ENCODE results near the gene SFI1. TPM values are rescaled to one million over a fixed set of nuclear protein-coding genes. Genes with fewer than 3 reads are reported as not detected.

The SFI1 gene
- total RNA-seq, 2 donors from 2014 or later = 27.8 to 46.8 TPM

DNA sequence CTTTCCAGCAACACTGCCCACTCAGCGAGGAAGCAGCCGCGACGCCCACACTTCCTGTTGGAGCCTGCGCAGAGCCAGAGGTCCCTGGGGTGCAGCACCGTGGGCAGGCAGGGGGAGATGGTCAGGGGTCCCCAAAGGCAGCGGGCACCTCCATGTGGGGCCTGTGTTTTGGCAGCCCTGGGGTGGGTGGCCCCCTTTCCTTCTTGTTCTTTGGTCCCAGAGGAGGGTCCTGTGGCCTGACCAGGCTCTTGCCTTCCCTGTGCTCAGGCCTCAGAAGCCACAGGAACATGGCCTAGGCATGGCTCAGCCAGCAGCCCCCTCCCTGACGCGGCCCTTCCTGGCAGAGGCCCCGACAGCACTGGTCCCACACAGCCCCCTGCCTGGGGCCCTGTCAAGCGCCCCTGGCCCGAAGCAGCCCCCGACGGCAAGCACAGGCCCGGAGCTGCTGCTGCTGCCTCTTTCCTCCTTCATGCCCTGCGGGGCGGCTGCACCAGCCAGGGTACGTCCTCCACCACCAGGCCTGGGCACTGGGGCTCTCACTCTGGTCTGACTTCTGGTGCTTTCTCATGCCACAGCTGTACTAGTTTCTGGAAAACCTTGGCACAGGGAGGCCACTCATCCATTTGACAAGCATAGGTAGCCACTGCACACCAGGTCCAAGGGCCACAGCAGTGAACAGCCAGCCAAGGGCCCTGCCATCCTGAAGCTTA is 118.6 kb downstream of the SFI1 start:
- ATAC-seq = no peak
- Histone ChIP-seq H3K36me3 (replicated peaks in 1 of 2; ENCODE audit: insufficient read depth in 1 of 2, low read depth in 2 of 2) (peaks cover 7 to 11% of the 10 kb centered on the region in 2 donors), H3K27ac (no peak overlapping the region), H3K4me3 (no peak overlapping the region), H3K9me3 (no peaks in the 10 kb centered on the region), H3K4me1 (no peaks in the 10 kb centered on the region), H3K27me3 (no peaks in the 10 kb centered on the region)
- TF ChIP-seq, protein P1, sequence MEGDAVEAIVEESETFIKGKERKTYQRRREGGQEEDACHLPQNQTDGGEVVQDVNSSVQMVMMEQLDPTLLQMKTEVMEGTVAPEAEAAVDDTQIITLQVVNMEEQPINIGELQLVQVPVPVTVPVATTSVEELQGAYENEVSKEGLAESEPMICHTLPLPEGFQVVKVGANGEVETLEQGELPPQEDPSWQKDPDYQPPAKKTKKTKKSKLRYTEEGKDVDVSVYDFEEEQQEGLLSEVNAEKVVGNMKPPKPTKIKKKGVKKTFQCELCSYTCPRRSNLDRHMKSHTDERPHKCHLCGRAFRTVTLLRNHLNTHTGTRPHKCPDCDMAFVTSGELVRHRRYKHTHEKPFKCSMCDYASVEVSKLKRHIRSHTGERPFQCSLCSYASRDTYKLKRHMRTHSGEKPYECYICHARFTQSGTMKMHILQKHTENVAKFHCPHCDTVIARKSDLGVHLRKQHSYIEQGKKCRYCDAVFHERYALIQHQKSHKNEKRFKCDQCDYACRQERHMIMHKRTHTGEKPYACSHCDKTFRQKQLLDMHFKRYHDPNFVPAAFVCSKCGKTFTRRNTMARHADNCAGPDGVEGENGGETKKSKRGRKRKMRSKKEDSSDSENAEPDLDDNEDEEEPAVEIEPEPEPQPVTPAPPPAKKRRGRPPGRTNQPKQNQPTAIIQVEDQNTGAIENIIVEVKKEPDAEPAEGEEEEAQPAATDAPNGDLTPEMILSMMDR (IDR thresholded peaks at IDR 0.05) = no peak
- no peak for TF ChIP-seq POLR2A (IDR thresholded peaks at IDR 0.05)
- DNase-seq = no peak
- 71% methylated on average over 17 of the region's 18 CpGs; no CpG with 5 or more reads in 1 of the 2 donors for WGBS, 2 donors
- intact Hi-C loops (cut with DNase I) = no loop called here

DNA sequence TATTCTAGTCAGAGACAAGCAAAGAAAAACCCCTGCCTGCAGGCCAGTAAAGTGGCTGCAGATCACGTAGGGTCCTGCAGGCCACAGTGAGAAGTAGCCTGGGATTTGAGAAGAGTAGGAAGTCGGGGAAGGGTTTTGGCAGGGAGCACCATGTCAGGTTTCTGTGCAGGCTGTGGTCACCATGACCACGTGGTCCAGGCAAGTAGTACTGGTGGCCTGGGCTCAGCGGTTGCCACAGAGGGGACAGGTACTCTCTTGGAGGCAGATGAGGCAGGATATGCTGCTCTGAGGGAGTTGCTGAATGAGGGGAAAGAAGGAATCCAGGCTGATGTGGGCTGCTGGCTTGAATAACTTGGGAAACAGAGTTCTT is 119.1 kb downstream of the SFI1 start:
- peaks cover 7 to 13% of the 10 kb centered on the region in 2 donors for H3K36me3 ChIP-seq (replicated peaks in 1 of 2; ENCODE audit: insufficient read depth in 1 of 2, low read depth in 2 of 2)
- no peak overlapping the region for H3K4me3 ChIP-seq
- intact Hi-C loops (cut with DNase I) = no loop called here
- no peak for DNase-seq
- ATAC-seq = no peak
- H3K27ac ChIP-seq = no peak overlapping the region
- H3K9me3 ChIP-seq = no peaks in the 10 kb centered on the region
- 74 to 83% methylated on average over 4 of the region's 4 CpGs for WGBS, 2 donors
- no peaks in the 10 kb centered on the region for H3K27me3 ChIP-seq
- no peak for TF ChIP-seq POLR2A (IDR thresholded peaks at IDR 0.05)
- TF ChIP-seq, protein P1 (IDR thresholded peaks at IDR 0.05) = no peak
- H3K4me1 ChIP-seq = no peaks in the 10 kb centered on the region

DNA sequence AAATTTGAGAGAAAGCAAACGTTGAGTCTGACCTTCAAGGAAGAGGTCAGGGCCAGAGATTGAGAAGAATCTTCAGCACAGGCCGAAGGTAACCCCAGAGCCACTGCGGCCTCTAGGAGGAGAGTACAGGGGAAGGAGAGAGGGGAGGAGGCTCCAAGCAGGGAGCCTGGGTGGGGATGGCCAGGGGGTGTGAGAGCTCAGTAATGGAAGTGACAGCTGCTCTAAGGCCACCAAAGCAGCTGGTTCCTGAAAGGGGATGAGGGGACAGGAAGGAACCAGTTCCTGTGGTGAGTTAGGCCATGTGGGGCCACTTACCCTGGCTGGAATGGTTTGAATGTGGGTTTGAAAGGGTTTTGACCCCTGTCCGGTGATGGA is 119.6 kb downstream of the SFI1 start:
- Histone ChIP-seq H3K36me3 (replicated peaks in 1 of 2; ENCODE audit: insufficient read depth in 1 of 2, low read depth in 2 of 2) (peaks cover 7 to 13% of the 10 kb centered on the region in 2 donors), H3K27ac (peak overlapping the region in 1 of 4 donors; percentile 2), H3K9me3 (no peaks in the 10 kb centered on the region), H3K4me1 (no peaks in the 10 kb centered on the region), H3K27me3 (no peaks in the 10 kb centered on the region), H3K4me3 (no peak overlapping the region)
- WGBS, 2 donors = 54 to 59% methylated on average over 4 of the region's 4 CpGs
- intact Hi-C loops (cut with DNase I) = no loop called here
- ATAC-seq = no peak
- no peak for DNase-seq
- no peak for TF ChIP-seq POLR2A (IDR thresholded peaks at IDR 0.05)
- TF ChIP-seq, protein P1 (IDR thresholded peaks at IDR 0.05) = no peak

DNA sequence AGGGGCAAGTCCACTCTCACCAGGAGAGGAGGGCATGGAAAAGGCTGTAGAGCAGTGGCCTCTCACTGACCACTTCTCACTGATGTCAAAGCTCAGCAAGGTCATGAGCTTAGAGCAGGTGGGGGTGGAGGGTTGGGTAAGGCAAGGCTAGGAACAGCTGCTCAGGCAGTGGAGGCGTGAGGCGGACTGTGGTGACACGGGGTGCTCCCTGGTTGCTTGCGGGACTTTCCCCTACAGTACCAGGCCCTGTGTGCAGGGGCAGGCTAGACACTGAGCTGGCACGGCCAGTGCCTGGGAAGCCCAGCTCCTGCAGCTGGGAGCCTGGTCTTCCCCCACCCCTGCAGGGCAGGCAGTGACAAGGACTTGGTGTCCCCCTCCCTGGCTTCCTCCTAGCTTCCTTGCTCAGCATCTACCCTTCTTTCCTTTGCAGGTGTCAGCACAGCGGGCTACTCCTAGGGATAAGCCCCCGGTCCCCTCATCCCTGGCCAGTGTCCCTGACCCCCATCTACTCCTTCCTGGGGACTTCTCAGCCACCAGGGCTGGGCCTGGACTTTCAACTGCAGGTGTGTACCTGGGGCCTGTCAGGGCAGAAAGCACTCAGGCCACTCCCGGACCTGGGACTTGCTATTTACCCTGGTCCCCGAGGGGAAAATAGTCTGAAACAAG is 120.1 kb downstream of the SFI1 start:
- DNase-seq (no peak), ATAC-seq (no peak)
- Histone ChIP-seq H3K36me3 (replicated peaks in 1 of 2; ENCODE audit: insufficient read depth in 1 of 2, low read depth in 2 of 2) (peaks cover 7 to 13% of the 10 kb centered on the region in 2 donors), H3K9me3 (no peaks in the 10 kb centered on the region), H3K27ac (no peak overlapping the region), H3K27me3 (no peaks in the 10 kb centered on the region), H3K4me3 (no peak overlapping the region), H3K4me1 (no peaks in the 10 kb centered on the region)
- TF ChIP-seq, protein P1 (IDR thresholded peaks at IDR 0.05) = no peak
- no peak for TF ChIP-seq POLR2A (IDR thresholded peaks at IDR 0.05)
- intact Hi-C loops (cut with DNase I) = no loop called here
- 71 to 90% methylated on average over 5 to 8 of the region's 9 CpGs for WGBS, 2 donors
